ENCODE measurements around the gene SLC6A9.

Gene SLC6A9

GRCh38 chr1:43983253-43983899 lies 47.9 kb downstream of the SLC6A9 start:
- DNase-seq (ENCODE audit: low read depth) = no peak

GRCh38 chr1:43982808-43983207 lies 48.5 kb downstream of the SLC6A9 start:
- DNase-seq (ENCODE audit: low read depth) = no peak

- DNase-seq (ENCODE audit: low read depth) = no peak
These were observed 49.0 kb downstream of the SLC6A9 start for GRCh38 chr1:43982241-43982640.

- DNase-seq (ENCODE audit: low read depth) = no peak
These were observed 49.6 kb downstream of the SLC6A9 start for GRCh38 chr1:43981636-43982035.

- no peak for DNase-seq (ENCODE audit: low read depth)
These were observed 50.1 kb downstream of the SLC6A9 start for GRCh38 chr1:43981135-43981491.

GRCh38 chr1:43980255-43981134 lies 50.8 kb downstream of the SLC6A9 start:
- DNase-seq (ENCODE audit: low read depth) = no peak

- DNase-seq (ENCODE audit: low read depth) = no peak
These were observed 51.6 kb downstream of the SLC6A9 start for GRCh38 chr1:43979528-43980254.

- DNase-seq (ENCODE audit: low read depth) = no peak
These were observed 52.1 kb downstream of the SLC6A9 start for GRCh38 chr1:43979261-43979527.

GRCh38 chr1:43978551-43979260 lies 52.6 kb downstream of the SLC6A9 start, which contains the start of gene B4GALT2:
B4GALT2 (plus strand) TSS chr1:43979210; CDS start chr1:43981161, 1,951 bp downstream.
- no peak for DNase-seq (ENCODE audit: low read depth)

GRCh38 chr1:43978264-43978550 lies 53.1 kb downstream of the SLC6A9 start:
- DNase-seq (ENCODE audit: low read depth) = no peak

GRCh38 chr1:43977376-43978263 lies 53.6 kb downstream of the SLC6A9 start:
- DNase-seq (ENCODE audit: low read depth) = no peak

- DNase-seq (ENCODE audit: low read depth) = no peak
These were observed 54.4 kb downstream of the SLC6A9 start for GRCh38 chr1:43976890-43977289.

GRCh38 chr1:43976045-43976444 lies 55.2 kb downstream of the SLC6A9 start:
- no peak for DNase-seq (ENCODE audit: low read depth)

GRCh38 chr1:43975249-43975961 lies 55.9 kb downstream of the SLC6A9 start:
- DNase-seq (ENCODE audit: low read depth) = no peak

GRCh38 chr1:43974443-43975248 lies 56.6 kb downstream of the SLC6A9 start, which contains the start of gene ATP6V0B:
ATP6V0B (plus strand) TSS chr1:43974960; CDS start chr1:43975041, 81 bp downstream.
- peak; percentile 80 for DNase-seq (ENCODE audit: low read depth)

- DNase-seq (ENCODE audit: low read depth) = no peak
These were observed 57.2 kb downstream of the SLC6A9 start for GRCh38 chr1:43973981-43974442.

GRCh38 chr1:43971336-43971980 lies 59.8 kb downstream of the SLC6A9 start:
- no peak for DNase-seq (ENCODE audit: low read depth)

- no peak for DNase-seq (ENCODE audit: low read depth)
These were observed 60.4 kb downstream of the SLC6A9 start for GRCh38 chr1:43970911-43971310.

GRCh38 chr1:43970502-43970901 lies 60.8 kb downstream of the SLC6A9 start:
- DNase-seq (ENCODE audit: low read depth) = no peak
